DND-41 (cell line): ENCODE results near the gene SPPL2B.
A peak's percentile ranks its signal among the peaks of the same experiment; 100 is the strongest.

ENCODE experiments used
- ATAC-seq: fragments of 200-7000 bp; cut with Tn5 transposase; 3 replicates; pipeline ENCODE4 v1.9.1; 2021; ENCODE audit warnings: low read depth; ENCODE audit not compliant: insufficient read depth
- DNase-seq: peaks from one replicate; pipeline ENCODE4 v3.0.0-alpha.2; 2020
- H2AFZ ChIP-seq: 2 replicates; pipeline ENCODE4 v1.6.0; 2012; ENCODE audit warnings: low read depth, low read length
- H3K27ac ChIP-seq: 2 replicates; pipeline ENCODE4 v1.5.1; 2012; ENCODE audit warnings: low read length, inconsistent platforms
- H3K27me3 ChIP-seq: fragments of 200-600 bp; sonication (generic); 2 replicates; pipeline ENCODE4 v1.6.0; 2012; ENCODE audit warnings: low read length, mild to moderate bottlenecking, inconsistent platforms; ENCODE audit not compliant: insufficient read depth, poor library complexity
- H3K36me3 ChIP-seq: 2 replicates; pipeline ENCODE4 v1.5.1; 2012; ENCODE audit warnings: low read length, inconsistent platforms; ENCODE audit not compliant: insufficient read depth
- H3K4me1 ChIP-seq: 2 replicates; pipeline ENCODE4 v1.5.1; 2012; ENCODE audit warnings: mild to moderate bottlenecking, low read length; ENCODE audit not compliant: insufficient read depth
- H3K4me2 ChIP-seq: 2 replicates; pipeline ENCODE4 v1.6.0; 2012; ENCODE audit warnings: mild to moderate bottlenecking, moderate library complexity, low read length, inconsistent platforms; ENCODE audit not compliant: insufficient read depth
- H3K4me3 ChIP-seq, 2 experiments: fragments of 200-600 bp in 1 of 2; shearing (Covaris generic) in 1 of 2; 2 replicates each; pipeline ENCODE4 v1.5.1; 2012 to 2016; ENCODE audit warnings: inconsistent platforms in 2 of 2, low read length in 2 of 2, mild to moderate bottlenecking in 2 of 2, low read depth in 1 of 2, moderate library complexity in 1 of 2
- H3K79me2 ChIP-seq: 2 replicates; pipeline ENCODE4 v1.6.0; 2012; ENCODE audit warnings: low read length, inconsistent platforms; ENCODE audit not compliant: insufficient read depth
- H3K9ac ChIP-seq: 2 replicates; pipeline ENCODE4 v1.6.0; 2012; ENCODE audit warnings: low read depth, mild to moderate bottlenecking, inconsistent platforms, low read length, moderate library complexity
- H3K9me3 ChIP-seq: 2 replicates; pipeline ENCODE4 v1.5.1; 2012; ENCODE audit warnings: low read length, moderate library complexity, mild to moderate bottlenecking, inconsistent platforms; ENCODE audit not compliant: insufficient read depth, severe bottlenecking
- H4K20me1 ChIP-seq: 2 replicates; pipeline ENCODE4 v1.6.0; 2012; ENCODE audit warnings: low read length; ENCODE audit not compliant: insufficient read depth
- CTCF ChIP-seq: IDR thresholded peaks from 2 replicates; pipeline ENCODE4 v1.5.1; 2012; ENCODE audit warnings: borderline replicate concordance, low read length, moderate library complexity, mild to moderate bottlenecking; ENCODE audit not compliant: poor library complexity, severe bottlenecking; ENCODE audit errors: extremely low read depth
- EZH2 ChIP-seq: IDR thresholded peaks from 3 replicates; pipeline ENCODE4 v1.6.1; 2012; ENCODE audit warnings: borderline replicate concordance, low read depth, mild to moderate bottlenecking, moderate library complexity, low read length, inconsistent platforms; ENCODE audit not compliant: severe bottlenecking

The SPPL2B gene

DNA sequence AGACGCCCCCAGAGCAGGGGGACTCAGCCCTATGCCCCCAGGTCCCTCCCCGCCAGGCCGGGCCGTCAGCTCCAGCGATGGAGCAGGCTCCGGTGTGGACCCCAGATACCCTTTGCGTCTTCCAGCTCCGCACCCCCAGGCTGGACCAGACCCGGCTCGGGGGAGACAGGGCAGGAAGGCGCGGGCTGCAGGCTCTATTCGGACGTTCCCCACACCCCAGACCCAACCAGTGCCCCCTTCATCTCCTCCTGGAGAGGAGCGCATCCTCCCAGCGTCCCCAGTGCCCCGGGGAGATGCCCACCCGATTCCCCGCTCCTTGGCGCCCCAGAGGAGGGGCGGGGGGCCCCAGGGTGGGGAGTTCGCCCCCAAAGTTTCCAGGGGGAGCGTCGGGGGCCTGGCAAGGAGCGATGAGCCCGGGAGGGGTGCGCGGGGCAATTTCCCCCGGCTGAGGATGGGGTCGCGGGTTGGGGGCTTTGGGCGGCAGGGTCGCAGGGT, 20.9 kb upstream of the SPPL2B start:
- no peak overlapping the region for H3K4me3 ChIP-seq
- no peak overlapping the region for H2AFZ ChIP-seq
- H3K9ac ChIP-seq, result no peak overlapping the region
- no peak for DNase-seq
- H3K27me3 ChIP-seq, result no peaks in the 10 kb centered on the region
- H4K20me1 ChIP-seq, result no peaks in the 10 kb centered on the region
- H3K9me3 ChIP-seq, result no peaks in the 10 kb centered on the region
- TF ChIP-seq CTCF (no peak), EZH2 (no peak)
- no peaks in the 10 kb centered on the region for H3K79me2 ChIP-seq
- no peak overlapping the region for H3K4me2 ChIP-seq
- no peaks in the 10 kb centered on the region for H3K36me3 ChIP-seq
- H3K4me1 ChIP-seq, result no peaks in the 10 kb centered on the region
- H3K27ac ChIP-seq, result no peak overlapping the region
- no peak for ATAC-seq

DNA sequence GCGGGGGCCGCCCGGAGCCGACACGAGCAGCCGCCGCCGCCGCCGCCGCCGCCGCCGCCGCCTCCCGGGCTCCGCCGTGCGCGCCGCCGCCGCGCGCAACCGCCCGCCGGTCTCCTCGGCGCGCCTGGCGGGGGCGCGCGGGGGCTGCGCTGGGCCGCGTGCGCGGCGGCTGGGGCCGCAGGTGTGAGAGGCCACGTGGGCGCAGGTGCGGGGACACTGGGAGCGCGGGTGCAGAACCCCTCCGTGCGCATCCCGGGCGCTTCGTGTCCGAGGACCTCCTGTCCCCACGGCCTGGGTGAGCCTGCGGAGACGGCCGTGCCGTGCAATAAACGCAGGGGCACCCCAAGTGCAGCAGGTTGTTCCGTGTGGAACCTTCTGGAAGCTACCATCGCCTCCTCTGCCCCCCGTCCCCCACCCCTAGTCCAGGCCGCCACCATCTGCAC, 20.3 kb upstream of the SPPL2B start, which contains the start of gene LINGO3:
LINGO3 (minus strand) TSS at position 41 of the 443 bp plus-strand sequence. CDS start 16,378 bp downstream, outside the sequence.
- Histone ChIP-seq H4K20me1 (no peaks in the 10 kb centered on the region), H3K9me3 (no peaks in the 10 kb centered on the region), H3K4me3 (no peak within 1 kb of the TSS), H3K9ac (no peak within 1 kb of the TSS), H3K4me1 (no peaks in the 10 kb centered on the region), H3K4me2 (no peak within 1 kb of the TSS), H3K36me3 (no peaks in the 10 kb centered on the region), H3K27me3 (no peaks in the 10 kb centered on the region), H3K27ac (no peak within 1 kb of the TSS), H2AFZ (no peak within 1 kb of the TSS), H3K79me2 (no peaks in the 10 kb centered on the region)
- no peak for DNase-seq
- no peak for ATAC-seq
- TF ChIP-seq CTCF (no peak), EZH2 (no peak)

DNA sequence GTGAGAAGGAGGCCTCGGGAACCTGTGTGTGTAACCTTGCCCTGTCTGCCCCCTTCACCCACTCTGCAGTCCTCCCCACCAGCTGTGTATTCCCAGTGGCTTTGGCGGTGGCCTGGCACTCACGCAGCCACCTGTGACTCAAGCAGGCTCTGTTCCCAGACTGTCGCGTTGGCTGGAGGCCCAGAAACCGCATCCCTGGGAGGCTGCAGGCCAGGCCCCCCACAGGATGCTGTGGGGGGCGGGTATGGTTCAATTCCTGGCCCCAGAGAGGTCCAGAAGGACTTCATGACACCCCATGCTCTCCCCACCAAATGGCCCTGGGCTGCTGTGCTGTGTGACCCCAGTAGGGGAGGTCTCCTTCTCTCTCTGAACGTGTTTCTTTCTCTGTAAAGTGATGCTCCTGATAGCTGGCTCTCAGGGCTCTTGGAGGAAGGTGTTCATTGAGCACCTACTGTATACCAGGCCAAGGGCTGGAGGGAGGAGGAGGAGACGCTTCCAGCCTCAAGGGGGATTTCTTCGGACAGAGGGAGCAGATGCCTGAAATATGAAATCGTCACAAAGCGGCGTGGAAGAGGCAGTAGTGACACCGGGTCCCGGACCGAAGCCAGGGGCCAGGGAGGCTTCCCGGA, 18.6 kb upstream of the SPPL2B start:
- no peaks in the 10 kb centered on the region for H4K20me1 ChIP-seq
- DNase-seq, result peak; percentile 69

More for the DNA sequence above, 18.6 kb upstream of the SPPL2B start:
- no peaks in the 10 kb centered on the region for H3K4me1 ChIP-seq
- no peak overlapping the region for H3K27ac ChIP-seq
- no peak for TF ChIP-seq EZH2
- TF ChIP-seq CTCF, result no peak
- peak; percentile 81 for ATAC-seq
- no peaks in the 10 kb centered on the region for H3K79me2 ChIP-seq
- no peak overlapping the region for H3K4me2 ChIP-seq
- no peaks in the 10 kb centered on the region for H3K27me3 ChIP-seq
- H3K9me3 ChIP-seq, result no peaks in the 10 kb centered on the region
- H3K36me3 ChIP-seq, result no peaks in the 10 kb centered on the region
- H3K9ac ChIP-seq, result no peak overlapping the region
- no peak overlapping the region for H2AFZ ChIP-seq
- no peak overlapping the region for H3K4me3 ChIP-seq
